GM19395 (cell line): ENCODE data around the gene HHAT.
"Not testable (repeated sequence)": the region's sequence is repeated elsewhere in the genome, so short reads cannot be mapped to it uniquely, and the experiment has no call there.

ENCODE experiments used
- ATAC-seq: cut with Tn5 transposase; IDR thresholded peaks from one replicate; pipeline ENCODE4 v1.9.1; 2021; ENCODE audit warnings: mild to moderate bottlenecking, moderate library complexity; ENCODE audit not compliant: unreplicated experiment

The HHAT gene

DNA sequence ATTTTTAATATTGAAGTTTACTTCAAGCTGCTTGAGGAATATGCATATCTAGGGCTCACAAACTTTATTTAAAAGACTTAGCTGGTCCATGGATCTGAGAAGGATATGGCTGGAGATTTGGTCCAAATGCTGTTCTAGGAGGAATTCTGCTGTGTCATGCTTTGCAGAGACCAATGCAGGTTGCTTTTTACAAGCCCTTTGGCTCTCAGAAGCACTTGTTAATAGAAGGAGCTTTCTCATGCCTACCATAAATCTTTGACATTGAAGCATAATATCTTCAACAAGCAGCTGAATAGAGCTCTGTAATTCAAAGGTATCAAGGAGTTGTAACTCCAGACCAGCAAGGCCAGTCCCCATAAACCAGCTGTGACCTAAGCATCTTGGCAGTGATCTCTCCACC is 299.1 kb downstream of the HHAT start:
- no peak for ATAC-seq

DNA sequence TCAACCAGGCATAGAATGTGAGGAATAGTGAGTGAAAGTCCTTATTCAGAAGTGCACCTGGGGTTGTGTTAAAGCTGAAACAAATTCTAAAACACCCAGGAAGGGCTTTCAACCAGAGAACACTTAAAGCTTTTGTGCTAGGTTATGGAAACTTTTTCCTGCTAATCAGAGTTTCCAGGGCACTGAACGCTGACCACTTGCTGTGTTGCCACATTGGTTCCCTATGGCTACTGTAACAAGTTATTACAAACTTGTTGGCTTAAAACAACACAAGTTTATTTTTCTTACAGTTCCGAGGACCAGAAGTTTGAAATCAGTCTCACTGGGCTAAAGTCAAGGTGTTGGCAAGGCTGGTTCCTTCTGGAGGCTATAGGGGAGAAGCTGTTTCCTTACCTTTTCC is 300.6 kb downstream of the HHAT start:
- no peak for ATAC-seq

DNA sequence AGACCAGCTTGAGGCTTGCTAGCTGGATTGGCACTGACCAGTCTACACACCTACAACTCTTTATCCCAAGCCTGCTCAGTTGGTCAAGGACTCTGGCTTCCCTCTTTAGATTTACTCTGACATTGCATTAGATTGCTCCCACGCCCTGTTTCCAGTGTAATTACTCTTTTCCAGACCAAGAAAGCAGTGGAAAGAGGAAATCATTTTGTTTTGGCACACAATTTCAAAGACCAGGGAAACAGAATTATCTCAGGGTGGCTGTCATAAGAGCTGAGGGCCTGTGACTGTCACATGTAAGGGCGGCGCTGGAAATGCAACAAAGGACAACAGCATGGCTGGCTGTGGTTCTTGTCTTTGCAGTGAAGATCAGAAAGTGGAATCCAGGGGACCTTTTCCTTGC is 302.7 kb downstream of the HHAT start:
- no peak for ATAC-seq

DNA sequence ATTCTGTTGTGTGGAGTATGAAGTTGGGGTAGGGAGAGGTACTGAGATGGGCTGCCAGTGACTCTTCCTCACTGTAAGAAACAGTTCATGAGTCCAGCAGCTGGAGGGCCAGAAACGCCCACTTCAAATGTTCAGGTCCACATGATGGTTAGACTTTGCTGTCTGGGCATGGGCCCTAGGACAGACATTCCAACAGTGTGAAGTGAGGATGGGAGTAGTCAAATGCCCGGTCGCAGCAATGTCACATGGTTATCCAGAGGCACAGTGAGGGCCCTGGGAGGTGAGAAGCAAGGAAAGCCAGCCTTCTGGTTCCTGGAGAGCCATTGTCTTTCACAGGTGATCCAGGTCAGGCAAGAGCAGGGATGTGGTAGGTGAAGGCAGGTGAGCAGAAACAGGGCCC is 304.4 kb downstream of the HHAT start:
- no peak for ATAC-seq

DNA sequence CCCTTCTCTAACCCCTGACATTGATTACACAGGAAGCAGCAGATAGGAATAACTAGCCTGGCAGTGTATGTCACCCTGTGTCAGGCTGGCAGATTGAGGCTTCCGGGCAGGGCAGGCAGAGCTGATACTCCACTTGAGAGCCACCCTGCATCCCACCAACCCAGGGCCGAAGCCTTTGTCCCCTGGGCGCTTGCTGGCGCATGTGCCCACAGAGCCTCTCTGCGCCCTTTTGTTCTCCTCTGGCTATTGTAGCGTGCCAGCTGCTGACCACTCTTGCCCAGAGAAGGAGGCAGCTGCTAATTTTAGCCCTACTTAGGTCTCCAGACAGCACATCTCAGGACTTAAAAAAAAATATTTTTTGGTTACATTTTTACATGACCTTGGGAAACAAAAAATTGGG is 304.9 kb downstream of the HHAT start:
- no peak for ATAC-seq

DNA sequence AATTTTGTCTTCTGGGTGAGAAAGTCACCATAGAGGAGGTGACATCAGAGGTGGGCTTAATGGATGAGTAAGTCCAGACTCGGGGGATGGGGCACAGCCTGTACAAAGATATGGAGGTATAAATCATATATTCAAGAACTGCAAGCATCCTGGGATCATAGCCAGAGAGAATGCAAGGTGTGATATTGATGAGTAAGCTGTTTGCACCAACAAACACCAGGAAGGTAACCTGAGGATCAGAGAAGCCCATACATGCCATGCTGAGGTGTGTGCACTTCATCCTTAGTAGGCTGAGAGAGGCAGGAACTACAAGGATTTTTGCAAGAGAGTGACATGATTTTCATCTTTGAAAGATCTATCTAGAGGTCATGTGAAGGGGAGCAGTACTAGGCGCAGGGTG is 306.4 kb downstream of the HHAT start:
- ATAC-seq, result no peak

DNA sequence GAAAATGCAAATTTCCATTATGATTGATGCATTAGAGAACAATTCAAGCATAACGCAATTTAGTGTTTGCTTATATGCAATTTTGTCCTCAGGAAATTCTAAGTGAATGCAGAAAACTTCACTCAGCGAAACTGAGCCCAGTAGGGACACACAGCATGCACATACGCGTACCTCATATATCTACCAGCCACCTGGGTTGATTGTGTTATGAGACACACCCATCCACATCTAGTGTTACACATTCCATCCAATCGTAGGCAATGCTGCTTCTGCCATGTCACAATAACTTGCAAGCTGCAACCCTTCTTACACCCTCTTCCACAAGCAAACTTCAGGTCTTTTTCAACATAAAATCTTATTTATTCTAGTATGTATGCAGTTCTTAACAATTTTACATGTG is 312.9 kb downstream of the HHAT start:
- no peak for ATAC-seq

DNA sequence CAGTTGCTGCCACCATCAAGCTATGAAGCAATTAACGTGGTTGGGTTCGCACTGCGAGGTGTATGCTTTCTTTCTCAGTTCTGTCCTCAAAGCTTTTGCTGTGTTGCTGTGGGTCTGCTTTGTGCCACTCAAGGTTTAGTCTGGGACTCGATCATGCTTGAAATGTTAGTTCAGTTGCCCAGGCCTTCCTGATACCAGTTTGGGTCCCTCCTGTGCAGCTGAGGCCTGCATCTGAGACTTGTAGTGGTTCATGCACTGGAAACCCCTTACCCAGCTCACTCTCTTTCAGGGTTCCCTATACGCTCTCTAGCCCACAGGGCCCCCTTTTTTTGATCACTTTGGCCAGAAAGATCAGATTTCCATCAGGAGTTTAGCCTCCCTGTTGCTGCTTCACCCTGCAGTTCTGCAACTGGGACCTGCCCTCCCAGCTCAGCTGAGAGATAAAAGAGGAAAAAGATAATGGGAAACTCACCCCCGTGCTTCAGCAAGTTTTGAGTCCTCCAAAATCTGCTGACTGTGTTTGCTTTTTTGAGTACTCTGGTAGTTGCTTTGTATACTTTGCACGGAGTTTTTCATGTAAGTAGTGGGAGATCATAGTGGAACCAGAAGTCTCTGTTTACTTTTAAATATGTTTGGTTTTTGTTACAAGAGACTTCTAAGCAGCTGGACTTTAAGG is 317.0 kb downstream of the HHAT start:
- ATAC-seq, result no peak

DNA sequence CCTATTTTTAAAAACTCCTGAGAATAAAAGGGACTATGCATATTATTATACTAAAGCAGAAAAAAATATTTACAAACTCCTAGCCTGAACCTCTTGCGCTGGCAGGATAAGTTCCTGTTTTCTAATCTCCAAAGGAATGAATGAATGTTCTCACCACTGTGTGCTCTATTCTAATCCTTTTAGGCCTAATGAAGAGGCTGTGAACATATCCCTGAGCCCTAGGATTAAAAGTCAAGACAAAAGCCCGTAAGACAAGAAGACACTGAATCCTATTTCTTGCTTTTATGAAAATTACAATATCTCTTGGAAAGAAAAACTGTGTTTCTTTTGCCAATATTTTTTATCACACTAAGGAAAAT is 317.5 kb downstream of the HHAT start:
- no peak for ATAC-seq

DNA sequence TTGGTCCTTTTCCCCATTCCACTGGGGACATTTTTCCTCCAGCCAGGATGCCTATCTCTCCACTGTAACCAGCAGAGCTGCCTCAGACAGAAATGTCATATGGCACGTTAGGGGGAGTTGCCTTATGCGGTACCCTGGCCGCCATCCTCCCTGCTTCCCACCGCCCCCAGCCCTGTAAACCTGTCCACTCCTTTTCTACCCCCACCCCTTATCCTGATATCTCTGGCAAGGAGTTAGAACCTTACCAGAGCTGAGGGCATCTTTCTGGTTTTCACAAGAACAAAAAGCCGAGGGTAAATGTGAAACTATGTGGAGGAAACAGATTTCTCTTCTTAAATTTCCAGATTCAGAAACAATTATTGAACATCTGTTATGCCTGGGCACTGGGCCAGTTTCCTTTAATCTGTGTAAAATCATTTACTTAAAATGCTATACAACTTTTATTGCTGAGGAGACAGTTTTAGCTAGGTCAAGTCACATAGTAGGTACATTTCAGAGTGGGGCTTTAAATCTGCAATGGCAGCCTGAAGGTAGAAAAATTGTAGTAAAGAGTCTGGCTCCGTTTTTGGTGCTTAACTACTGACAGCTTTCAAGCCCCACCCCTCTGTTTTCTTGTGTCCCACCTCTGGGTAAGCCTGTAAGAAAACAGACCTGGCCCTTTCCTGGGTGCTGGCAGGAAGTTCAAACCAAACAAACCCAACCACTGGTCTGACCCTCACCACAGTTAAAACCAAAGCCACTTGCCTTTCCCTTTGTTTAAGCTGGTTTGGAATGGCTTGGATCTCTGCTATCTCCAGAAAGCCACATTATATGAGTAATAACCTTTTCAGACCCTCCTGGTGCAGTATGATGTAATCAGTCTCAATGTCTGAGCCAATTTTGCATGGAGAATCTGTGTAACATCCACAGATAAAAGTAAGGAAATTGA is 319.0 kb downstream of the HHAT start:
- no peak for ATAC-seq

DNA sequence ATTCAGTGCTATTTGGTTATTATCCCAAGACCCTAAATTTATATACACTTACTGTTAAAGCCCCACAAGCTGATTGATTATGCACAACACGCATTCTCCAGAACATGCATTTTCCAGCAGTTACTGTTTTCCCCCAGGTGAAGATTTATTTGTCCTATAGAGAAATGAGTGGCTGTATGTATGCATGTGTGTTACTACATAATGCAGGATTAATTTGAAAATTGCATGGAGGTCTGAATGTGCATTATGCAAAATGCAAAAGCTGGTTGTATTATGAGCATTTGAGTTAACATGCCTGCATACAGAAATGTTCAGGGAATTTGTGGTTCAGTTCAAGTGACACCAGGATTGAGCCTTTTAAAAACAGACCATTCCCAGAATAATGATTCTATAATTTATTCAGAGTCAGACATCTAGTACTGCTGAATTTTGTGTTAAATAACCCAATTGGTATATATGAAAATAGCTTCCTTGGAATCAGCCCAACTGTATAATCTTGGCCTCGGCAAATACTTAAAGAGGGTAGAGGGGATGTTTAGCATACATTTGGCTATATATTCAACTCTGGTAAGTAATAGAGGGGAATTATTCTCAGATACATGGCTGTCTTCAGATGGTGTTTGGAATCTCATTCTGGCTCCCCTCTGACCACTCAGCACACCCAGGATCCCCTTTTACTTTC is 320.0 kb downstream of the HHAT start:
- no peak for ATAC-seq

DNA sequence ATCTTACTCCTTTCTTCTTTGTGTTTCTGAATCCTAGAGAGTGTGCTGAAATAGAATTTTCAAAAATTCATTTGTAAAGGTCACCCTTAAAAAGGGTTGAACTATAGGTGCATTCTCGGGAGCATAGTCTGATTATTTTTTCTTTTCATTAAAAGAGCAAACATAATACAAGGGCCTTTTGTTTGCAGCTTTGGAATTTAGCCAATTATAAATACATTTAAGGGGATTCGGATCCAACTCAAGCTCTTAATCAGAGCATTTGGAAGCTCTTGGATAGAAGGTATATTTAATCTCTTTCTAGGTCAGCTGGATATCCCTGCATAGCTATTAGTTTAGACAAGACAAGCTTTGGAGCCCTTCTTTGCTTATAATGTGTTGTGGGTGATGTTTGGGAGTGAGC is 321.7 kb downstream of the HHAT start:
- no peak for ATAC-seq

DNA sequence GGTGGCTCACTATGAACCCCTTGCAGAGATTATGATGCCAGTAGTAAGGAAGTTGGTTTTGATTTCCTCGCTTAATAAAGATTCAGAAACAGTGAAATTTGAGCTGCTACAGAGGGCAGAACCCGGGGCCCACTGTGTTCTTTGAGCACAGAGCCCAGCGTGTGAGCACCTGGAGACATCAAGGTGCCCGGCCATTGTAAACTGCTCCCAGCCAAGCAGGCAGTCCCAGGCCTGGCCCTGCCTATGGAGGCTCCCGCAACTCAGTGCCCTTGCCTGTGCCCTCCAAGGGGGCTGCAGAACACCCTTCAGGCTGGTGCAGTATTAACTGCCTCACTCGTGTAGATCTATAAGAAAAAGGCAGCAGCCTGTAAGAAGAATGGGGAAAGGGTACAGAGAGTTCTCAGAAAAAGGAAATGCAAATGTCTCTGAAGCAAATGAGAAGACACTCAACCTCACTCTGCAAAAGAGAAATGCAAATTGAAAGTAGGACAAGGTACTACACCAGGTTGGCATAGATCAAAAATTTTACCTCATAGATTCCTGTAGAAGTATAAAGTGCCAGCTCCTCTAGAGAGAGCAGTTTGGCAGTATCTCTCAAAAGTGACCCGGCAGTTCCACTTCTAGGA is 323.7 kb downstream of the HHAT start:
- no peak for ATAC-seq

DNA sequence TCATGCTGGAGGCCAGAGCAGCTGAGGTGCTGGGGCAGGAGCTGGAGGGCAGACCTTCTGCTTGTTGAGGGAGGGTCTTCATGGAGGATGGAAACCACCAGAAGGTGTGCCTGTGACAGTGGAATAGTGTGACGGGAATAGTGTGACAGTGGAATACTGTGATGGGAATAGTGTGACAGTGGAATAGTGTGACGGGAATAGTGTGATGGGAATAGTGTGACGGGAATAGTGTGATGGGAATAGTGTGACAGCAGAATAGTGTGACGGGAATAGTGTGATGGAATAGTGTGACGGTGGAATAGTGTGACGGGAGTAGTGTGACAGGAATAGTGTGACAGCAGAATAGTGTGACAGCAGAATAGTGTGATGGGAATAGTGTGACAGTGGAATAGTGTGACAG is 325.1 kb downstream of the HHAT start:
- ATAC-seq, result no peak

DNA sequence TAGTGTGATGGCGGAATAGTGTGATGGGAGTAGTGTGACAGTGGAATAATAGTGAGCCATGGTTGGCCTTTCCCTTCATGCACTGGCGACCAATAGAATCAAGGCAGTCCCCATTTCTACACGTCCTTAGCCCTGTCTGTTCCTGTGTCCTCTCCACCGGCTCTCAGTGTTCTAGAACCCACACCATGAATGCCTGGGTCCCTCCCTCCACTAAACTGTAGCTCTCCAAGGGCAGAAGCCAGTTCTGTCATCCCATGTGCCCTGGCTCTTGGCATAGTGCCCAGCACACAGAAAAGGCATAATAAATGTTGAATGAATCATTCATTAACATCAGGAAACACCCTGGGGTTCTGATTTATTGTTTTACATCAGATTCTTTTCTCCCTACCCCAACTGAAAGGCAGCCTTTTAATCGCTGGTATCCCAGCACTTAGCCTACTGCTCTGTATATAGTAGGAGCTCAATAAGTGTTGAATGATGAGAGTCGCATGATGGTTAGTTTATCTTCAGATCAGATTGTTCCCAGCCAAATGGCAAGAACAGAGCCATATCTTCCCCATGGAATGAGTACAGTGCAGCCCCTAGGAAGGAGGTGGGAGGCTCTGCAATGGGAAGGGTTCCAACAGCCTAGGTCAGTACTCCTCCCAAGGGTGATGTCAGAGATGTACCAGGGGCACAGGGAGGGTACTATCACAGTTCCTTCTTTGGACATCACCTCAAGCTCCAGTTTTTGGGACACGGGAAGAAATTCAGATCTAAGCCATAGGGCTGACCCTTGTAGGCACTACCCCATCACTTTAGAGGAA is 325.7 kb downstream of the HHAT start:
- ATAC-seq, result no peak

DNA sequence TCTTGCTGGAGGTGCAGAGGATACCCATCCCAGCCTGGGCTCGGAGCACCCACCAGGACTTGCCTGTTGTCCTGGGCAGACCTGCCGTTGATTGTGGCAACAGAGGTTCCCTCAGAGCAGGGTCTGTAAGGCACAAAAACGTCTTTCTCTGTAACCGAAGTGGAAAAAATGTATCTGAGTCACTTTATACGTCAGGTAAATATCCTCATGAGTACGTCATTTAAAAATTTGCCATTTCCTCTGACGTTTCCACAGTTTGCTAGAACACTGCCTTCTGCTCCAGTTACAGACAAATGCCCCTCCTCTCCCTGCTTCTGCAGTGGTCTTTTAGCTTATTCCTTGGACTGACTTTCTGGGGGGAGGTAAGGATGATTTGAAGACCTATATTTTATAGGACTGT is 326.8 kb downstream of the HHAT start:
- no peak for ATAC-seq

DNA sequence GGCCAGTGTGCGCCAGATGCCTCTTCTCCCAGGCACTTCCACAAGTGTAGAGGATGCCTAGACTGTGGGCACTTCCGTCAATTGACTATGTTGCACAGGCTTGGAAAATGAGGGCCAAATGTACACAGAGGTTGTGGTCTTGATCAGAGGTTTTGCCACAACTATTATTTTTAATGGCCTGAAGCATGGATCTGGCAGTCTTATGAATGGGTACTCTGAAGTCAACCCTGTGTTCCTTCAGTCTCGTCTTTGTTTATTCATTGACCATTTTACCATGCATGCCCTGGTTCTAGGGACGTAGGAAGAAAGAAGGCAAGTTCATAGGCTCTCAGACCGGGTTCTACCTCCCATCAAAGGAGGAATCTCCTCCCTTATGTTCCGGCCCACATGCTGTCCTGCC is 329.1 kb downstream of the HHAT start:
- ATAC-seq, result no peak

DNA sequence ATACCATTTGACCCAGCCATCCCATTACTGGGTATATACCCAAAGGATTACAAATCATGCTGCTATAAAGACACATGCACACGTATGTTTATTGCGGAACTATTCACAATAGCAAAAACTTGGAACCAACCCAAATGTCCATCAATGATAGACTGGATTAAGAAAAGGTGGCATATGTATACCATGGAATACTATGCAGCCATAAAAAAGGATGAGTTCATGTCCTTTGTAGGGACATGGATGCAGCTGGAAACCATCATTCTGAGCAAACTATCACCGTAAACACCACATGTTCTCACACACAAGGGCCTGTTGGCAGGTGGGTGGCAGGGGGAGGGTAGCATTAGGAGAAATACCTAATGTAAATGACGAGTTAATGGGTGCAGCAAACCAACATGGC is 332.8 kb downstream of the HHAT start:
- ATAC-seq, result not testable (repeated sequence)

DNA sequence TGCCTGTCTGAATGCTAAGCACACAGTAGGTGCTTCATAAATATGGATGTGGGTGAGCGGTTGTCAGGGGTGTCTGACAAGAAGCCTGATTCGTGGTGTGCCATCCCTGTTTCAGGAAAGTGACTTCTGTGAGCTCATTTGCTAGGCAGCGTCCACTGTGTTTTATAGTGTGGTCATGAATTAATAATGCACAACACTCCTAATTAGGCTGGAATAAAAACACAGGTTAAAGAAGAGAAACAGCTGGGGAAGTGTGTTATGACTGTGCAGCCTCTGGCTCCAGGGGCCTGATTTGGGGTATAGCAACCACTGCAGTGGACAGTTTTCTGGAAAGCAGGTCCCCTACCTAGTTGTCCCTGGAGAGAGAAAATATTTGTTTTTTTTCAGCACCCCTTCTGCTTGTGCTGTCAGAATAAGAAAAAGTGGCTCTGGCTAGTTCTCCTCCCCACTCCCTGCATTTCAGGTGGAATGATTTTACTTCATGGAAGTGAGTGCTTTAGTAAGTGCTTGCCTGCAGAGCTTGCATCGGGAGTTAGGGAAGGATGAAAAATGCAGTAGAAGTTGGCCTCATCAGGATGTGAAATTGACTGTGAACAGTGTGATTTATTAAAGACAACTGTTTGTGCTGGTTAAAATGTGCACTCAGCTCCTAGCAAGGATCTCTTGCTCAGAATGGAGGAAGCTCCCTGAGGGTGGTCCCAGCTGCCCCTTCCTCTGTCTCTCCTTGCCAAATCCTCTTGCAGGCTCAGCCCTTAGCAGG is 333.8 kb downstream of the HHAT start:
- ATAC-seq, result no peak
